SU-DHL-6 (cell line): ENCODE results near the gene GFOD2.

ENCODE experiments used
- CTCF ChIP-seq: fragments of 200-600 bp; sonication (generic); IDR thresholded peaks from one replicate; pipeline ENCODE4 v1.5.1; 2017; ENCODE audit warnings: antibody characterized with exemption, mild to moderate bottlenecking, low read length, moderate library complexity; ENCODE audit not compliant: insufficient read depth, poor library complexity, severe bottlenecking
- EZH2phosphoT487 ChIP-seq: fragments of 200-600 bp; sonication (generic), shearing (Covaris generic); conservative IDR thresholded peaks from 2 replicates; pipeline ENCODE4 v1.6.1; 2018; ENCODE audit warnings: mild to moderate bottlenecking, antibody characterized with exemption, low read length, moderate library complexity, mixed read lengths

GRCh38 chr16:67764158-67764667 is 45.1 kb upstream of the GFOD2 start:
- TF ChIP-seq EZH2phosphoT487 (no peak), CTCF (no peak)
